B cell (primary cell): Measurements from ENCODE around the gene KIAA0753.

Source experiments
- CTCF ChIP-seq: fragments of 200-600 bp; IDR thresholded peaks from one replicate; pipeline ENCODE4 v1.8.0; 2022; ENCODE audit warnings: antibody characterized with exemption, mild to moderate bottlenecking
- EZH2 ChIP-seq: IDR thresholded peaks from 2 replicates; pipeline ENCODE4 v1.6.1; 2012; ENCODE audit warnings: borderline replicate concordance, low read depth, mild to moderate bottlenecking, moderate library complexity, low read length; ENCODE audit not compliant: insufficient read depth, poor library complexity, severe bottlenecking

GRCh38 chr17:6578491-6578890 is 62.0 kb downstream of the KIAA0753 start:
- TF ChIP-seq CTCF (no peak), EZH2 (no peak)
